Stimulated activated CD4-positive, alpha-beta T cell treated with anti-CD3 and anti-CD28 coated beads, TNF-alpha, amount 100 ng/mL, for 48 hours (primary cell): ENCODE results near the gene TMEM132A.

Experiments
- DNase-seq, 3 donors: peaks; one replicate each; pipeline ENCODE4 v3.0.0-alpha.2; 2020; ENCODE audit warnings: low read depth in 3 of 3

The TMEM132A gene

DNA sequence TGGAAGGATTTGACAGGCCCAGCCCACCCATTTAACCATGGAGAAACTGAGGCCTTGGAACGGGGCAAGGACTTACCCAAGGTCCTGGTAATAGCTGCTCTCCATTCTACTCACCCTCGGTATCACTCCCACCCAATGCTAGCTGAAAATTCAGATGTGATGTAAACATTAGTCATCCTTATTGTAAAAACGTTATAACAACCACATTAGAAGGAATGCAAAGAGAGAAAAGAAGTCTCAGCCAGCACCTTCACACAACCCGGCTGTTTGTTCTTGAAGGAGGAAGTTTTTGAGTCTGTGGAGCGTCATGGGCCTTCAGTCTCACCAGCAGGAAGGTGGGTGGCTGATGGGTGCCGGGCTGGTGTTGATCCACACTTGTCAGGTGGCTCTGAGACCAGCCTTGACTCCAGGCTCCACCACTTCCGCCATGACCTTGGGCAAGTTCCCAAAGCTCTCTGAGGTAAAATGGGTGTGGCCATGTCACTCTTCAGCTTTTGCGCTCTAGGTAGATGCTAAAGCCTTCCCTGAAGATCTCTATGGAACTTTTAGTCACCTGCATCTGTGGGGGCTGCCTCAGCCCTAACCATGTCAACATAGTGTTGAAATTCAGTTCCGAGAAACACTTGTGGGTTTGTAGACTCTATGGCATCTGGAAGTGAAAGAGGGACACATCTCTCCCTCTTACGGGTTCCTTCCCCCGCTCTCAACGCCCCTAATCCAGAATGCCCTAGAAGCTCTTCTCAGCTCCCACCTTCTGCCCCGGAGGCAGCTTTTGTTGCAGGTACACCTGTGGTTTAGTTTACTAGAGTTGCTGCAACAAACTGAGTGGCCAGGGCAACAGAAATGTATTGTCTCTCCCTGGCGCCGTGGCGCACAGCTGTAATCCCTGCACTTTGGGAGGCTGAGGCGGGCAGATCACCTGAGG, 62.0 kb downstream of the TMEM132A start:
- DNase-seq: peak; percentile 83 to 94 (median 84)
